Tibial artery (tissue), 4 donors: ENCODE measurements around the gene ENOX2.

ENCODE experiments used
- DNase-seq, 2 donors: peaks; one replicate each; pipeline ENCODE4 v3.0.0-alpha.2; 2019
- H3K27ac ChIP-seq, 2 donors: fragments of 200-600 bp; sonication (generic) in 1 of 2; 1 replicate in 1 of 2; 2 replicates in 1 of 2; pipeline ENCODE4 v1.5.1; 2018 to 2019; ENCODE audit warnings: mild to moderate bottlenecking in 1 of 2
- H3K27me3 ChIP-seq, 2 donors: fragments of 200-600 bp; sonication (generic) in 1 of 2; one replicate each; pipeline versions ENCODE4 v1.5.1 to v1.6.0; 2016 to 2019
- H3K36me3 ChIP-seq, 3 donors: fragments of 200-600 bp; sonication (generic) in 2 of 3; one replicate each; pipeline ENCODE4 v1.5.1; 2016 to 2019; ENCODE audit warnings: mild to moderate bottlenecking in 2 of 3
- H3K4me1 ChIP-seq, 4 donors: fragments of 200-600 bp; sonication (generic) in 2 of 4; 1 replicate in 3 of 4; 2 replicates in 1 of 4; pipeline ENCODE4 v1.5.1; 2016 to 2019
- H3K4me3 ChIP-seq, 2 donors: fragments of 200-600 bp; sonication (generic) in 1 of 2; 1 replicate in 1 of 2; 2 replicates in 1 of 2; pipeline ENCODE4 v1.5.1; 2018 to 2019; ENCODE audit warnings: mild to moderate bottlenecking in 2 of 2
- H3K9me3 ChIP-seq, 3 donors: fragments of 200-600 bp; sonication (generic) in 1 of 3; one replicate each; pipeline ENCODE4 v1.5.1; 2016 to 2019
- CTCF ChIP-seq, 2 experiments: fragments of 200-600 bp in 1 of 2; fragments of 450-650 bp in 1 of 2; IDR thresholded peaks; one replicate each; pipeline ENCODE4 v1.5.1; 2017 to 2019; ENCODE audit warnings: antibody characterized with exemption in 2 of 2, mild to moderate bottlenecking in 1 of 2, moderate library complexity in 1 of 2
- intact Hi-C: fragments of 100-400 bp; cut with DNase I; formaldehyde crosslinking; loops from one replicate; pipeline ENCODE4 v1.15.0; 2023; ENCODE audit warnings: low total_unique reads

The ENOX2 gene

GRCh38 chrX:130654409-130654950, 248.5 kb downstream of the ENOX2 start:
- intact Hi-C loops: no loop called here
- DNase-seq: no peak
- H3K9me3 ChIP-seq: peaks cover 0 to 7% (median 0%) of the 10 kb centered on the region in 3 donors
- peaks cover 0 to 9% (median 0%) of the 10 kb centered on the region in 3 donors for H3K36me3 ChIP-seq
- H3K27me3 ChIP-seq: no peaks in the 10 kb centered on the region
- H3K27ac ChIP-seq: no peak overlapping the region
- no peaks in the 10 kb centered on the region for H3K4me1 ChIP-seq
- TF ChIP-seq CTCF (IDR thresholded peaks at IDR 0.05): no peak
- H3K4me3 ChIP-seq: no peak overlapping the region

- H3K27me3 ChIP-seq: no peaks in the 10 kb centered on the region
- H3K4me3 ChIP-seq: no peak overlapping the region
- DNase-seq: no peak
- peaks cover 0 to 9% (median 0%) of the 10 kb centered on the region in 3 donors for H3K36me3 ChIP-seq
- no peak for TF ChIP-seq CTCF (IDR thresholded peaks at IDR 0.05)
- H3K27ac ChIP-seq: no peak overlapping the region
- H3K9me3 ChIP-seq: peaks cover 0 to 2% (median 0%) of the 10 kb centered on the region in 3 donors
- no peaks in the 10 kb centered on the region for H3K4me1 ChIP-seq
- intact Hi-C loops: no loop called here
Observed at GRCh38 chrX:130652824-130653578, 250.0 kb downstream of the ENOX2 start.

- DNase-seq: no peak
- intact Hi-C loops: no loop called here
- no peaks in the 10 kb centered on the region for H3K4me1 ChIP-seq
- H3K9me3 ChIP-seq: no peaks in the 10 kb centered on the region
- peaks cover 0 to 9% (median 5%) of the 10 kb centered on the region in 3 donors for H3K36me3 ChIP-seq
- no peaks in the 10 kb centered on the region for H3K27me3 ChIP-seq
- H3K4me3 ChIP-seq: no peak overlapping the region
- TF ChIP-seq CTCF (IDR thresholded peaks at IDR 0.05): no peak
- no peak overlapping the region for H3K27ac ChIP-seq
Observed at GRCh38 chrX:130649738-130650137, 253.3 kb downstream of the ENOX2 start.

- Histone ChIP-seq H3K36me3 (peaks cover 0 to 9% (median 5%) of the 10 kb centered on the region in 3 donors), H3K9me3 (no peaks in the 10 kb centered on the region), H3K27me3 (no peaks in the 10 kb centered on the region), H3K4me1 (no peaks in the 10 kb centered on the region), H3K27ac (no peak overlapping the region), H3K4me3 (no peak overlapping the region)
- intact Hi-C loops: no loop called here
- DNase-seq: no peak
- TF ChIP-seq CTCF (IDR thresholded peaks at IDR 0.05): no peak
Observed at GRCh38 chrX:130647468-130647867, 255.5 kb downstream of the ENOX2 start.

- Histone ChIP-seq H3K9me3 (no peaks in the 10 kb centered on the region), H3K4me3 (no peak overlapping the region), H3K27ac (no peak overlapping the region), H3K27me3 (no peaks in the 10 kb centered on the region), H3K36me3 (peaks cover 0 to 9% (median 5%) of the 10 kb centered on the region in 3 donors), H3K4me1 (no peaks in the 10 kb centered on the region)
- intact Hi-C loops: no loop called here
- DNase-seq: no peak
- no peak for TF ChIP-seq CTCF (IDR thresholded peaks at IDR 0.05)
Observed at GRCh38 chrX:130645955-130646583, 256.9 kb downstream of the ENOX2 start.
